H54 (cell line): Measurements from ENCODE around the gene CAPSL.
"Not testable (repeated sequence)": the region's sequence is repeated elsewhere in the genome, so short reads cannot be mapped to it uniquely, and the experiment has no call there.

Experiments used
- DNase-seq: peaks from one replicate; pipeline ENCODE4 v3.0.0; 2011; ENCODE audit warnings: low spot score, mixed read lengths; ENCODE audit not compliant: insufficient read length
- FAIRE-seq: peaks from 3 replicates; lab custom pipeline; 2011; peaks lifted over from hg19 to GRCh38; lab: Jason Lieb, UNC
- POLR2A ChIP-seq: IDR thresholded peaks from 2 replicates; pipeline ENCODE4 v1.6.1; 2011; ENCODE audit warnings: low read depth, mild to moderate bottlenecking, low read length

Gene CAPSL

DNA sequence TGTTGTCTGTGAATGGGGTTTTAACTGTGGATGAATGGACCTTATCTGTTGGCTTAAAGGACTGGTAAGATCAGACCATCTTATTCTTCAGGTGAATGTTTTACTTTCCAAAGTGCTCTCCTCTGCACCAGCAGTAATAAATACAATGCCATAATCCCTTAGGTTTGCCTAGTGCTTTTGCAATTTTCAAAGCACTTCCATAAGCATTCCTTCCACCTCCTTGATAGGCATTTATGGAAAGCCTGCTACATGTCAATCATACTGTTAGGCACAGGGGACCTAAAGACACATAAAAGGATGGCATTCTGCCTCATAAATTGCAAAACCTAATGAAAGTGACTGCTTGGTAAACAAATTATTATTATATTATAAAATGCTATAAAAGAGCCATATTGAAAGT lies 60.3 kb downstream of the CAPSL start:
- FAIRE-seq = no peak
- DNase-seq = no peak
- no peak for TF ChIP-seq POLR2A

DNA sequence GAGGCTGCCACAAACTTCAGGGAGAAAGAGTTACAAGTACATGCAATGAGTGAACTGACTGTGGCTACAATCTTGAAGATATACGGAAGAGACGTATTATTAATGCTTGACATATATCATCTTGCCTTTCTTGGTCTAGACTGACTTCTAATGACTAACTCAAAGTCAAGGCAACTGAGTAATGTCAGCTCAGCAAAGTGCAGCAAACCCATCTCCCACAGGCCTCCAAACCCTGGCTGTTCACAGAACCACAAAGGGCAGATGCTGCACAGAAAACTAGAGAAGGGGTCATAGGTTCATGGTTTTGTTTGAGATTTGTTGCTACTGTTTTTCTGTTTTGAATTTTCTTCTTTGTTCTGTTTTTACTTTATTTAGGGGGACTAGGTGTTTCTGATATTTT lies 60.8 kb downstream of the CAPSL start:
- no peak for TF ChIP-seq POLR2A
- FAIRE-seq = no peak
- no peak for DNase-seq

DNA sequence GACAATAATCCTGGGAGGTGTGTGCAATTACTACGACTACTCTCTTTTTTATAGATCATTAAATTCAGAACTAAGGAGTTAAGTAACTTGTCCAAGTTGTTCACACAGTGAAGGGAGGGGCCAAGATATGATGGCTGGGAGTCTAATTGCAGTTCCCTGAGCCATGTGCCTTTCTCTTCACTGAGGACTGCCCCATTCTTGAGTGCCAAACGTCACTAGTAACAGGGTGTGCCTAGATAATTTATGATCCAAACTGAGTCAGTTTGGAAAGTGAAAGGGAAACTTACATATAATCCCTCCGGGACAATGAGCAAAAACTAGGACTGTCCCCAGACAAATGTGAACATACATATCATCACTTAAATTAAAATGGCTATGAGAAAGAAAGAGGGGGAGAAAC lies 61.5 kb downstream of the CAPSL start:
- TF ChIP-seq POLR2A = no peak
- no peak for DNase-seq
- no peak for FAIRE-seq

DNA sequence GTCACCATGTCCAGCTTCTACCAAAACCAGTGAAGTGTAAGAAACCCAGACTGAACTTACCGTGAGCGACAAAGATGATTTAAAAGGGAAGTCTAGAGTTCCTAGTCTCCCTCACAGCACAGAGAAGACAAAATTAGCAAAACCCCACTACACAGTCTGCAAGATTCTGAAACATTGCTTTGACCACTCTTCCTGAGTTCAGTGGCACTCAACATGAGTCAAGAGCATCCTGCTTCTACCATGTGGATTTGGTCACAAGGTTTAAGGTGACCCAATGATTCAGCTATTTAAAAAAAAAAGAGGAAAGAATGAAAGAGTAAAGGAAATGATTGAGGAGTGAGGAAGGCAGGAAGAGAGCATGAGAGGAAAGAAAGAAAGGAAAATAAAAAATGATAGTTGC lies 62.0 kb downstream of the CAPSL start:
- FAIRE-seq = no peak
- no peak for DNase-seq
- TF ChIP-seq POLR2A = no peak

DNA sequence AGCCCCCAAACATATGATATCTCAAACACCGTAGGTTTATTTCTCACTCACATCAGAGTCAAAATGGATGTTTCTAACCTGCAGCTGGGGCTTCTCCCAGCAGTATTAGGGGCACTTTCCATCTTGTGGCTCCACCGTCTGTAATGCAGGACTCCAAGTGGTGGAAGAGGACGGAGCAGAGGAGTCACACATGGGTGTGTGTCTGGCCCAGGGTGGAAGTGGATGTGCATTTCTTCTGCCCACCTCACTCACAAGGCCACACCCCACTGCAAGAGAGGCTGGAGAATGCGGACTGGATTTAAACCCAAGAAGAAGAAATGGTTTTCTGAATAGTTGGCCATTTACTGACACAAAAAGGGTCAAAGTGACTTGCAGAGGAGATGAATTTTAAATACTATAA lies 67.8 kb downstream of the CAPSL start:
- no peak for FAIRE-seq
- no peak for TF ChIP-seq POLR2A
- DNase-seq = no peak

DNA sequence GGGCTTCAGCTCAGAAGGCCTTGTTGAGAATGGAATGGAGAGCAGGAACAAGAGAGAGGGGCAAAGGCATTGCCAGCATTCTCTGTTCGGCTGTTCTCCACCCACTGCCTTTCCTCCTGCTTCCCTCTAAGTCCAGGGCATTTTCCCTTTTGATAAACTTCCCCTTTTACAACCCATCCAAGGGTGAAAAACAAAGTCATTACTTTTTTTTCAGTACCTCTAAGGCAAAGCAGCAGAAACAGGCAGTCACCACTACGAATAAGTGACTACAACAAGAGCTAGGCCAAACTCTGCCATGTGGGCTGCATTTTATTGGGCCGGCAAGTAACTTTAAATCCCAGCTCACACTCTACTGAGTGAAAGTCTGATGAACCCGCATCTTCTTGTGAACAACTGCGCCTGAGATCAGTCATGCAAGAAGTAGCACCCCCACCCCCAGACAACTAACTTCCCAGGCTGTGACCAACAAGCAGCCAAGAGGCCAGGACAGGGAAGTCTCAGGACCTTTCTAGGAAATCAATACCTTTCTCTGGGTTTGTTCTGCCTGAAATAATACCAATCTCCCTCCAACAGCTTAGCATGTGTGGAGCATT lies 68.6 kb downstream of the CAPSL start:
- no peak for FAIRE-seq
- no peak for TF ChIP-seq POLR2A
- DNase-seq = no peak

DNA sequence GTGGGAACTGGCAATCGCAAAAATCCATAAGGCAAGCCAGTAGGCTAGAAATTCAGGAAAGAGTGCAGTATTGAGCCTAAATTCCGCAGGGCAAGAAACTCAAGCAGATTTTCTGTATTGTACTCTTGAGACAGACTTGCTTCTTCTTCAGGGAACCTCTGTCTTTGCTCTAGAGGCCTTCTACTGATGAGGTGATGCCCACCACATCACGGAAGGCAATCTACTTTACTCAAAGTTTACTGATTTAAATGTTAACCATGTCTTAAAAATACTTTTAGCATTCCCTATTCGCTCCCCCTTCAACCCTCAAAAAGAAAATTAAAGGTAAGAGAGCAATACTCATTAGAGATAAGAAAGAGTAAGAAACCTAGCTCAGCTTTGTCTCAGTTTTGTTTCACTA lies 70.4 kb downstream of the CAPSL start:
- no peak for FAIRE-seq
- TF ChIP-seq POLR2A = no peak
- DNase-seq = no peak

DNA sequence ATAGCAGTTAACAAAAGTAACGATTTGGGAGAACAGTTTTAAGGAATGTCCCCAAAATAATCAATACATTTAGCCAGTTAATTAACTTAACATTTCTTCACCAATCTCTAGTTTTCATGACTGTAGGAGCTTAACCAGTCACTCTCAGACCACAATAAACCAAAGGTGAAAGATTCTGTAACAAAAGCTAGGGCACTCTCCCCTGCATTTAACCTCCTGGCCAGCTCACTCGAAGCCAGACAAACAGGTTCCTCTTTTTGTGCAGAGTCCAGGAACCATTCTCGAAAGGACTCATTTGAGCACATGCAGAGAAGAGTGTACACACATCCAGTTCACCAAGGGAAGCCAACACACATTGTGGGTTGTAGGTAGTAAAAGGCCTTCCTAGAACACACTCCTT lies 75.3 kb downstream of the CAPSL start:
- FAIRE-seq (peak; percentile 45), DNase-seq (no peak)

DNA sequence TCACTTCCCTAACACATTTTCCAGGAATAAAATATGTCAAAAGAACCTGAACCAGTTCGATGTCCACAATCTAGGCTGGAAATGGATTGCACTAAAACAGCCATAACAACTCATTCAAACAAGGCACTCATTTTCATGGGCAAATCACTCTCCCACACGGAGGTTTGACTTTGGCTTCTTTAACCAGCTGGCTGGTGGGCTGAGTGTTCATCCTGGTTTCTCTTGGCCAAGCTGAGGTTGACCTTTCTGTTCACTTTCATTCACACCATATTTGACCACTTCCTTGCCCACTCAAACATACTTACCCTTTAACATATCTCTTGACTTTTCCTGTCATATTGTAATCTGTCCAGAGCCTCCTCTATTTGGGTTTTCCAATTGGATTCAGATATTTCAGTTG lies 76.3 kb downstream of the CAPSL start:
- peak; percentile 72 for FAIRE-seq
- TF ChIP-seq POLR2A = no peak
- DNase-seq = no peak

More for the DNA sequence above, 75.3 kb downstream of the CAPSL start:
- no peak for TF ChIP-seq POLR2A

DNA sequence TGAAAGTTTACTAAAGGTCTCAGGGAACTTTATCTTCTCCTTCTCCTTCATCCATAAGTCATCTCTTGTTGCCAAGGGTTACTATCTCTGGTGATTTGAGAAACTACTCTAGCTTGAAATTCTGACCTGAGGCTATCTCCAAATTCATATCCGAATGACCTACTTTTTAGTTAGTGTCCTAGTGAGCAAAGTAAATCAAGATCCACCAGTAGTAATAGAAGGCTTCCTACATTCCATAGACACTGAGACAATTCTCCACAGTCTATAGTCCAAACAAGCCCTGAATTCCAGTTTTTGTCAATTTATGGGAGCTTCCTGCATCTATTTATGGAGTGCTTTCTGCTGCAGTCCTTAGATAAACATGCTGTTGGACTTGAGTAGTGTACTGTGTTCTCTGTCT lies 76.7 kb downstream of the CAPSL start:
- FAIRE-seq (no peak), DNase-seq (no peak)
- TF ChIP-seq POLR2A = no peak

DNA sequence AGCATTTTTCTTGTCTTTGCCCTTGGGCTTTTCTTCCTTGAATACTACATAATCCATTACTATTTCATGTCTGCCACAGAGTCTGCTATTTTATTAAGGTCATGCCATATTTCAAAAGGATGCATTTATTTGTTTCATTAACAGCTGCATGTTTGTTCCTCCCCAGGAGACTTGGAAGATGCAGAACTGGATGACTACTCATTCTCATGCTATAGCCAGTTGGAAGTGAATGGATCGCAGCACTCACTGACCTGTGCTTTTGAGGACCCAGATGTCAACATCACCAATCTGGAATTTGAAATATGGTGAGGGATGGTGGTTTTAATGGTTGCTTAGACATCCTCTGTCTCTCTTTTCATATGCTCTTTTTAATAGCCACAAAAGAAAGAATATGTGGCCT lies 77.7 kb downstream of the CAPSL start:
- TF ChIP-seq POLR2A = no peak
- FAIRE-seq (peak; percentile 53), DNase-seq (no peak)

DNA sequence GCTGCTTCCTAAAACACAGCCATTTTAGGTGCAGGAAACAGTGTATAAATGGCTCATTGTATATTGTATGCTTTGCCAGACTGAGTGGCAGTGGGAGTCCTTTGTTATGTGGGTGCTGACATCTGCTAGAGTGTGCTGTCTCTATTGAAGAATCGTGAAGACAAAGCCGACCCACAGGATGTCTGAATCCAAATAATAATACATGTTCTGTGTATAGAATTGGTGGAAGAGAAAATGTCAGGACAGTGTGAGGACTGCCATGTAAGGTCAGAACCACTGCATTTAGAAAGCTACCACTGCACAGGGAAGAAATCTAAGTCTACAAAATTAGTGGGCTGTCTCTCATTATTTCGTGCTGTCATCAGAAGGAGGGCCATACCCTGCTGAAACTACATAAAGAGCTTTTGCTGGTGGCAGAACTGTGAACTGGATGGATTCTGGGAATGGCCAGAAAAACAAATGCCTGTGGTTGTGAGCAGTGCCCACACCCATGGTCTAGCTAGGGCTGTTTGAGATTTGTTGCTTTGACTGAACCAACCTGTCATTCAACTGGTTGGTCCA lies 79.2 kb downstream of the CAPSL start:
- TF ChIP-seq POLR2A = no peak
- FAIRE-seq (peak; percentile 85), DNase-seq (no peak)

DNA sequence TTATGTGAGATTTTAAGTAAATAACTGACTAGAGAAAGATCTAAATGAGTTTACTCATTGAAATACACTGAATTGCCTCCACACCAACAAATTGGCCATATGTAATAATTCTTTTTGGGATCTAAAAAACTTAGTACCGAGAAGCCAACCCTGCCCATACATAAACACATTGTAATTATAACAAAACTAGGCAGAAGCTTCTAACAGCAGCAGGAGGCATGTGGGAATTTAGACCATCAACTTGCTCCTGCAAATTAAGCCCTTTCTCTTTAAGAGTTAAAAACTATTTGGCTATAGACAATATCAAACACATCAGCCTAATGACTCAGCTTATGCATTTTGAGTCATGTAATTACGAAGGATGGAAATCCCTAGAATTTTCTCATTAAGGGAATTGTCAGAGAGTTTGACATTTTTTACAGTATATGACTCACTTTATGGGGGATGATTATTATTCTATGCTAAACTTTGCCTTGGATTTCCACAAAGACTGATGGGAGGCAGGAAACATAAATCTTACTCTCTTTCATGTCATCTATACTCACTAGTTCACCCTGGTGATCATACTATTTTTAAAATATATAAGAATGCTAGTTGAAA lies 80.7 kb downstream of the CAPSL start:
- TF ChIP-seq POLR2A = no peak
- peak; percentile 94 for FAIRE-seq
- DNase-seq = no peak

DNA sequence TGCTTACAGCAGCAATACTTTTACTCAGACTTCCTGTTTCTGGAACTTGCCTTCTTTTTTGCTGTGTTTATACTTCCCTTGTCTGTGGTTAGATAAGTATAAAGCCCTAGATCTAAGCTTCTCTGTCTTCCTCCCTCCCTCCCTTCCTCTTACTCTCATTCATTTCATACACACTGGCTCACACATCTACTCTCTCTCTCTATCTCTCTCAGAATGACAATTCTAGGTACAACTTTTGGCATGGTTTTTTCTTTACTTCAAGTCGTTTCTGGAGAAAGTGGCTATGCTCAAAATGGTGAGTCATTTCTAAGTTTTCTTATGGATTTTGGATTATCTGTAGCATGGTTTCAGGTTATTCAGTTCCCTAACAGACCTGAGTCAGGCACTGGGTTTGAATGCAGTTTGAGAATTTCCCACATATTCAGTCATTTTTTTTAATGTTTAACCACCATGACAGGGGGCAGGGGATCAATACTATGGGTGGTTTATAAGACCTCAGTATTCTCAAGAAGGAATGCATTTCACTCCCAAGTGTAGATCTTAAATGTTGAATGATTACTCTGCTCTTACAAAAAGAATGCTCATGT lies 81.6 kb downstream of the CAPSL start, which contains the start of gene IL7R:
Gene IL7R, plus strand, starts transcription at position 127 of the 587 bp plus-strand sequence. Its CDS starts 87 bp downstream, at position 214.
- DNase-seq (no peak), FAIRE-seq (peak; percentile 65)
- TF ChIP-seq POLR2A = no peak

DNA sequence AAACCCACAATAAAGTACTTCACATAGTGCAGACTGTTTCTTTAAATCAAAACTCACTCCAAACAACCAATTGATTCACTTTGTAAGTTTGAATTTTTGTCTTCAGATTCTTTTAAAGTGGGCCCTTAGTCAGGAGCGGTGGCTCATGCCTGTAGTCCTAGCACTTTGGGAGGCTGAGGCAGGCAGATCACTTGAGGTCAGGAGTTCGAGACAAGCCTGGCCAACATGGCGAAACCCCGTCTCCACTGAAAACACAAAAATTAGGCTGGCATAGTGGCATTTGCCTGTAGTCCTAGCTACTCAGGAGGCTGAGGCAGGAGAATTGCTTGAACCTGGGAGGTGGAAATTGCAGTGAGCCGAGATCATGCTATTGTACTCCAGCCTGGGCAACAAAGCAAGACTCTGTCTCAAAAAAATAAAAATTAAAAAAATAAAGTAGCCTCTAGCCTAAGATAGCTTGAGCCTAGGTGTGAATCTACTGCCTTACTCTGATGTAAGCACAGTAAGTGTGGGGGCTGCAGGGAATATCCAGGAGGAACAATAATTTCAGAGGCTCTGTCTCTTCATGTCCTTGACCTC lies 82.1 kb downstream of the CAPSL start:
- FAIRE-seq, DNase-seq: not testable (repeated sequence)
